Caco-2 (cell line): Measurements from ENCODE around the gene RAB32. TPM values are rescaled to one million over a fixed set of nuclear protein-coding genes. Genes with fewer than 3 reads are reported as not detected.
A peak's percentile ranks its signal among the peaks of the same experiment; 100 is the strongest.

Experiments
- BruUV-seq: library from RNA; stranded (reverse); fragments of 400-500 nt; replicated peaks from 2 replicates; lab custom pipeline; 2021; lab: Mats Ljungman, UMichigan
- CTCF ChIA-PET: fragments of 300-600 bp; sonication (Branson Sonifier 250); formaldehyde crosslinking; loops from one replicate; lab custom pipeline; 2022; ENCODE audit warnings: antibody characterized with exemption; lab: Charles Lee
- POLR2A ChIA-PET: fragments of 300-600 bp; sonication (Branson Sonifier 250); formaldehyde crosslinking; loops from one replicate; lab custom pipeline; 2022; ENCODE audit warnings: antibody characterized with exemption; lab: Charles Lee
- DNase-seq, 2 experiments: peaks; one replicate each; pipeline versions ENCODE4 v3.0.0 to v3.0.0-alpha.2; 2020 to 2022
- H3K27me3 ChIP-seq: replicated peaks from 2 replicates; pipeline ENCODE4 v1.6.0; 2011; ENCODE audit warnings: low read length; ENCODE audit not compliant: control insufficient read depth, insufficient read depth
- H3K36me3 ChIP-seq: 2 replicates; pipeline ENCODE4 v1.5.1; 2011; ENCODE audit warnings: low read length; ENCODE audit not compliant: control insufficient read depth, insufficient read depth
- H3K4me1 ChIP-seq: fragments of 250-450 bp; sonication (Bioruptor Pico); 2 replicates; pipeline ENCODE4 v1.5.1; 2020; ENCODE audit warnings: mild to moderate bottlenecking
- H3K4me3 ChIP-seq: 2 replicates; pipeline ENCODE4 v1.5.1; 2011; ENCODE audit warnings: low read depth, mild to moderate bottlenecking, control low read depth, low read length
- H3K9me3 ChIP-seq: fragments of 250-450 bp; sonication (Bioruptor Pico); 2 replicates; pipeline ENCODE4 v1.5.1; 2020; ENCODE audit warnings: mild to moderate bottlenecking, moderate library complexity
- H3K27ac Mint-ChIP-seq: one replicate; pipeline ENCODE4 v1.8.0; 2022; ENCODE audit warnings: mixed read lengths; ENCODE audit not compliant: unreplicated experiment
- H3K27me3 Mint-ChIP-seq: one replicate; pipeline ENCODE4 v1.8.0; 2022; ENCODE audit warnings: mixed read lengths; ENCODE audit not compliant: insufficient read depth, unreplicated experiment
- H3K36me3 Mint-ChIP-seq: one replicate; pipeline ENCODE4 v1.8.0; 2022; ENCODE audit warnings: mild to moderate bottlenecking, mixed read lengths; ENCODE audit not compliant: insufficient read depth, unreplicated experiment
- H3K4me1 Mint-ChIP-seq: one replicate; pipeline ENCODE4 v1.8.0; 2022; ENCODE audit warnings: low read depth, mixed read lengths; ENCODE audit not compliant: unreplicated experiment
- H3K4me3 Mint-ChIP-seq: one replicate; pipeline ENCODE4 v1.8.0; 2022; ENCODE audit warnings: mild to moderate bottlenecking, moderate library complexity, mixed read lengths; ENCODE audit not compliant: unreplicated experiment
- H3K9me3 Mint-ChIP-seq: one replicate; pipeline ENCODE4 v1.8.0; 2022; ENCODE audit warnings: mixed read lengths; ENCODE audit not compliant: unreplicated experiment
- CTCF ChIP-seq, 2 experiments: fragments of 200-600 bp in 1 of 2; IDR thresholded peaks; 1 replicate in 1 of 2; 2 replicates in 1 of 2; pipeline versions ENCODE4 v1.5.1 to v1.8.0; 2011 to 2022; ENCODE audit warnings: antibody characterized with exemption in 1 of 2, control low read depth in 1 of 2, inconsistent platforms in 1 of 2, low read depth in 1 of 2, low read length in 1 of 2, mild to moderate bottlenecking in 1 of 2, moderate library complexity in 1 of 2; ENCODE audit not compliant: insufficient read depth in 1 of 2, severe bottlenecking in 1 of 2, unreplicated experiment in 1 of 2
- intact Hi-C: fragments of 100-400 bp; cut with micrococcal nuclease; formaldehyde crosslinking; loops from one replicate; pipeline ENCODE4 v1.10.0; 2022; ENCODE audit not compliant: unreplicated experiment
- total RNA-seq: library from RNA; stranded (reverse); gene quantifications from 2 replicates; pipeline ENCODE4 v1.2.3, GENCODE V29; 2022

RAB32 gene
- total RNA-seq, 1 experiment from 2014 or later: 11.8 TPM

GRCh38 chr6:146515212-146515611 lies 28.4 kb upstream of the RAB32 start:
- DNase-seq: no peak
- no TSS peak for BruUV-seq
- Histone ChIP-seq H3K4me3 (no peak overlapping the region), H3K4me1 (no peaks in the 10 kb centered on the region), H3K27me3 (no peaks in the 10 kb centered on the region), H3K9me3 (no peaks in the 10 kb centered on the region), H3K36me3 (no peaks in the 10 kb centered on the region)
- Mint-ChIP-seq H3K27me3 (peaks cover 14% of the 10 kb centered on the region), H3K36me3 (no peaks in the 10 kb centered on the region), H3K4me3 (no peak overlapping the region), H3K27ac (no peak overlapping the region), H3K4me1 (no peaks in the 10 kb centered on the region), H3K9me3 (no peaks in the 10 kb centered on the region)
- intact Hi-C loops: no loop called here
- no peak for TF ChIP-seq CTCF (IDR thresholded peaks at IDR 0.05; ENCODE audit: insufficient read depth in 1 of 2, low read depth in 1 of 2, low read length in 1 of 2, severe bottlenecking in 1 of 2, unreplicated experiment in 1 of 2)
- POLR2A ChIA-PET: no interaction called here
- CTCF ChIA-PET: no interaction called here

- no TSS peak for BruUV-seq
- Mint-ChIP-seq H3K9me3 (peaks cover 10% of the 10 kb centered on the region), H3K27me3 (peaks cover 11% of the 10 kb centered on the region), H3K36me3 (no peaks in the 10 kb centered on the region), H3K4me3 (no peak overlapping the region), H3K27ac (no peak overlapping the region), H3K4me1 (no peaks in the 10 kb centered on the region)
- Histone ChIP-seq H3K4me3 (no peak overlapping the region), H3K9me3 (no peaks in the 10 kb centered on the region), H3K4me1 (no peaks in the 10 kb centered on the region), H3K27me3 (no peaks in the 10 kb centered on the region), H3K36me3 (no peaks in the 10 kb centered on the region)
- ChIA-PET CTCF (interaction anchor here (1.0 kb wide), 1 partner anchor 485 kb away, joined by 3 read pairs; no protein-coding TSS in a partner anchor), POLR2A (no interaction called here)
- DNase-seq: no peak
- peak in 1 of 2 experiments; percentile 11 for TF ChIP-seq CTCF (IDR thresholded peaks at IDR 0.05; ENCODE audit: insufficient read depth in 1 of 2, low read depth in 1 of 2, low read length in 1 of 2, severe bottlenecking in 1 of 2, unreplicated experiment in 1 of 2)
- intact Hi-C loops: loop anchor here (5.0 kb wide), 1 partner anchor 484 kb away; no protein-coding TSS in a partner anchor
Measured at GRCh38 chr6:146526192-146526591, 17.4 kb upstream of the RAB32 start.

- Mint-ChIP-seq H3K27ac (no peak overlapping the region), H3K9me3 (no peaks in the 10 kb centered on the region), H3K4me3 (no peak overlapping the region), H3K36me3 (no peaks in the 10 kb centered on the region), H3K4me1 (no peaks in the 10 kb centered on the region), H3K27me3 (peaks cover 22% of the 10 kb centered on the region)
- H3K27me3 ChIP-seq: no peaks in the 10 kb centered on the region
- no peak for DNase-seq
- H3K4me1 ChIP-seq: no peaks in the 10 kb centered on the region
- intact Hi-C loops: no loop called here
- ChIA-PET CTCF (no interaction called here), POLR2A (no interaction called here)
- no peak for TF ChIP-seq CTCF (IDR thresholded peaks at IDR 0.05; ENCODE audit: insufficient read depth in 1 of 2, low read depth in 1 of 2, low read length in 1 of 2, severe bottlenecking in 1 of 2, unreplicated experiment in 1 of 2)
- H3K36me3 ChIP-seq: no peaks in the 10 kb centered on the region
- BruUV-seq: no TSS peak
- no peak overlapping the region for H3K4me3 ChIP-seq
- no peaks in the 10 kb centered on the region; the same call in 1 of the 2 replicates for H3K9me3 ChIP-seq
Measured at GRCh38 chr6:146532702-146533101, 10.9 kb upstream of the RAB32 start.
